Left ventricle myocardium inferior (tissue), 1 donor: ENCODE data around the gene CORO1A. TPM values are rescaled to one million over a fixed set of nuclear protein-coding genes. Genes with fewer than 3 reads are reported as not detected.
"Not testable (repeated sequence)": the region's sequence is repeated elsewhere in the genome, so short reads cannot be mapped to it uniquely, and the experiment has no call there.

Experiments
- DNase-seq: peaks from one replicate; pipeline ENCODE4 v3.0.0-alpha.2; 2020
- H3K27ac ChIP-seq: fragments of 200-600 bp; replicated peaks from 2 replicates; pipeline ENCODE4 v1.8.0; 2021
- H3K27me3 ChIP-seq: fragments of 200-600 bp; 2 replicates; pipeline ENCODE4 v1.8.0; 2021; ENCODE audit warnings: low read depth
- H3K36me3 ChIP-seq: fragments of 200-600 bp; 2 replicates; pipeline ENCODE4 v1.8.0; 2021
- H3K4me1 ChIP-seq: fragments of 200-600 bp; 2 replicates; pipeline ENCODE4 v1.8.0; 2021
- H3K4me3 ChIP-seq: fragments of 200-600 bp; 2 replicates; pipeline ENCODE4 v1.8.0; 2021; ENCODE audit warnings: mild to moderate bottlenecking, moderate library complexity
- H3K9me3 ChIP-seq: fragments of 200-600 bp; replicated peaks from 2 replicates; pipeline ENCODE4 v1.8.0; 2021
- intact Hi-C: fragments of 100-400 bp; cut with micrococcal nuclease; formaldehyde crosslinking; loops from one replicate; pipeline ENCODE4 v1.11.0; 2022
- total RNA-seq: library from RNA; stranded (reverse); fragmentation: NEBNext Ultra II Directional; extraction: Animal tissue kit (Norgen Biotek cat#: 25700); gene quantifications from one replicate; pipeline ENCODE4 v1.2.1, GENCODE V29; 2021
- donor health status: DM: no; HTN: yes; CAD: no; lungs with severe emphysema.

CORO1A gene
- total RNA-seq, 1 donor from 2014 or later: 7.7 TPM

GRCh38 chr16:30194172-30194925 lies 10.9 kb downstream of the CORO1A start:
- DNase-seq, H3K4me1 ChIP-seq, H3K36me3 ChIP-seq, intact Hi-C loops, H3K9me3 ChIP-seq, H3K27me3 ChIP-seq: not testable (repeated sequence)
- peak overlapping the region; percentile 63 for H3K4me3 ChIP-seq
- H3K27ac ChIP-seq: peak overlapping the region; percentile 66

GRCh38 chr16:30197001-30197400 lies 13.6 kb downstream of the CORO1A start:
- H3K4me3 ChIP-seq, H3K4me1 ChIP-seq, intact Hi-C loops, H3K9me3 ChIP-seq, H3K27ac ChIP-seq, DNase-seq, H3K27me3 ChIP-seq, H3K36me3 ChIP-seq: not testable (repeated sequence)

GRCh38 chr16:30199049-30199448 lies 15.6 kb downstream of the CORO1A start, which contains the start of gene SULT1A3:
TSS of gene SULT1A3 (plus strand) at chr16:30199255. CDS start at chr16:30200729, 1,474 bp downstream.
- H3K27ac ChIP-seq, DNase-seq, H3K36me3 ChIP-seq, H3K4me3 ChIP-seq, H3K27me3 ChIP-seq, intact Hi-C loops, H3K9me3 ChIP-seq, H3K4me1 ChIP-seq: not testable (repeated sequence)

GRCh38 chr16:30199608-30200343 lies 16.4 kb downstream of the CORO1A start:
- H3K4me3 ChIP-seq, intact Hi-C loops, H3K9me3 ChIP-seq, H3K27me3 ChIP-seq, H3K27ac ChIP-seq, DNase-seq, H3K36me3 ChIP-seq, H3K4me1 ChIP-seq: not testable (repeated sequence)

- H3K4me3 ChIP-seq: peak overlapping the region; percentile 65
- H3K27ac ChIP-seq: peak overlapping the region; percentile 54
- H3K9me3 ChIP-seq, intact Hi-C loops, H3K36me3 ChIP-seq, H3K4me1 ChIP-seq, H3K27me3 ChIP-seq: not testable (repeated sequence)
- peak; percentile 10 for DNase-seq
These were observed 22.3 kb downstream of the CORO1A start for GRCh38 chr16:30205541-30206236.

- H3K27me3 ChIP-seq, H3K9me3 ChIP-seq, DNase-seq, H3K4me1 ChIP-seq, H3K36me3 ChIP-seq, intact Hi-C loops: not testable (repeated sequence)
- Histone ChIP-seq H3K27ac (peak overlapping the region; percentile 54), H3K4me3 (peak overlapping the region; percentile 65)
These were observed 22.9 kb downstream of the CORO1A start for GRCh38 chr16:30206252-30206651.

GRCh38 chr16:30207063-30207704 lies 23.8 kb downstream of the CORO1A start:
- H3K9me3 ChIP-seq, intact Hi-C loops, H3K4me1 ChIP-seq, H3K27me3 ChIP-seq, H3K4me3 ChIP-seq, H3K36me3 ChIP-seq, H3K27ac ChIP-seq: not testable (repeated sequence)
- DNase-seq: peak; percentile 15

GRCh38 chr16:30209032-30209431 lies 25.6 kb downstream of the CORO1A start:
- DNase-seq, H3K4me1 ChIP-seq, H3K27me3 ChIP-seq, intact Hi-C loops, H3K4me3 ChIP-seq, H3K36me3 ChIP-seq, H3K27ac ChIP-seq, H3K9me3 ChIP-seq: not testable (repeated sequence)

GRCh38 chr16:30211414-30211813 lies 28.0 kb downstream of the CORO1A start:
- intact Hi-C loops, H3K27ac ChIP-seq: not testable (repeated sequence)

GRCh38 chr16:30217082-30217481 lies 33.7 kb downstream of the CORO1A start:
- H3K4me3 ChIP-seq, intact Hi-C loops, H3K9me3 ChIP-seq, H3K27me3 ChIP-seq, H3K4me1 ChIP-seq, H3K36me3 ChIP-seq, H3K27ac ChIP-seq: not testable (repeated sequence)
- peak; percentile 10 for DNase-seq

More at GRCh38 chr16:30211414-30211813, 28.0 kb downstream of the CORO1A start:
- not testable (repeated sequence) for H3K27me3 ChIP-seq, H3K4me1 ChIP-seq, H3K36me3 ChIP-seq, H3K9me3 ChIP-seq, DNase-seq, H3K4me3 ChIP-seq

Other genes starting within 250 kb of the CORO1A start
- 63.2 TPM for gene TMEM219, start 221.5 kb upstream of the CORO1A start, total RNA-seq
- 34.3 TPM for gene TAOK2, start 209.7 kb upstream of the CORO1A start, total RNA-seq
- gene HIRIP3, start 188.0 kb upstream of the CORO1A start, total RNA-seq: 18.8 TPM
- 29.0 TPM for gene INO80E, start 187.4 kb upstream of the CORO1A start, total RNA-seq
- 0.66 TPM for gene DOC2A, start 172.6 kb upstream of the CORO1A start, total RNA-seq
- not detected for gene C16orf92, start 160.4 kb upstream of the CORO1A start, total RNA-seq
- not detected for gene TLCD3B, start 152.3 kb upstream of the CORO1A start, total RNA-seq
- gene ALDOA, start 117.8 kb upstream of the CORO1A start, total RNA-seq: 3,337 TPM
- 32.2 TPM for gene PPP4C, start 107.6 kb upstream of the CORO1A start, total RNA-seq
- 1.0 TPM for gene TBX6, start 91.7 kb upstream of the CORO1A start, total RNA-seq
- gene YPEL3, start 87.4 kb upstream of the CORO1A start, total RNA-seq: 54.4 TPM
- 2.3 TPM for gene GDPD3, start 70.1 kb upstream of the CORO1A start, total RNA-seq
- 47.6 TPM for gene MAPK3, start 60.4 kb upstream of the CORO1A start, total RNA-seq
- 54.6 TPM for gene BOLA2B, start 10.1 kb downstream of the CORO1A start, total RNA-seq
- gene SLX1A, start 10.3 kb downstream of the CORO1A start, total RNA-seq: 7.5 TPM
- 9.9 TPM for gene SULT1A3, start 15.7 kb downstream of the CORO1A start, total RNA-seq
- gene NPIPB13, start 64.9 kb downstream of the CORO1A start, total RNA-seq: 2.0 TPM
- gene CD2BP2, start 171.7 kb downstream of the CORO1A start, total RNA-seq: 29.8 TPM
- 23.3 TPM for gene TBC1D10B, start 186.9 kb downstream of the CORO1A start, total RNA-seq
- not detected for gene MYL11, start 191.2 kb downstream of the CORO1A start, total RNA-seq
- 1.3 TPM for gene SEPTIN1, start 199.0 kb downstream of the CORO1A start, total RNA-seq
- 5.0 TPM for gene ZNF48, start 211.8 kb downstream of the CORO1A start, total RNA-seq
- 8.1 TPM for gene ZNF771, start 224.0 kb downstream of the CORO1A start, total RNA-seq
- gene DCTPP1, start 246.4 kb downstream of the CORO1A start, total RNA-seq: 31.9 TPM